HEK293 (cell line): ENCODE results near the gene CNNM1.

Experiments
- HOXA7 ChIP-seq: sonication (generic); formaldehyde crosslinking; IDR thresholded peaks from 2 replicates; pipeline ENCODE4 v1.8.1; 2022; ENCODE audit warnings: missing genetic modification reagents, borderline replicate concordance
- MYNN ChIP-seq: fragments of 450-650 bp; formaldehyde crosslinking; IDR thresholded peaks from 2 replicates; pipeline ENCODE4 v1.5.1; 2016; ENCODE audit warnings: missing biosample characterization, missing genetic modification characterization, borderline replicate concordance
- PRDM1 ChIP-seq: fragments of 450-650 bp; formaldehyde crosslinking; IDR thresholded peaks from 2 replicates; pipeline ENCODE4; 2016; ENCODE audit warnings: missing biosample characterization, missing genetic modification characterization
- SCRT1 ChIP-seq: fragments of 450-650 bp; formaldehyde crosslinking; IDR thresholded peaks from 2 replicates; pipeline ENCODE4 v1.5.1; 2016; ENCODE audit warnings: missing biosample characterization, missing genetic modification characterization, borderline replicate concordance
- SETDB1 ChIP-seq: IDR thresholded peaks from one replicate; pipeline ENCODE4 v1.6.1; 2017; ENCODE audit warnings: mild to moderate bottlenecking, low read length, moderate library complexity, mixed read lengths; ENCODE audit not compliant: insufficient read length
- ZBTB20 ChIP-seq: fragments of 450-650 bp; formaldehyde crosslinking; IDR thresholded peaks from 2 replicates; pipeline ENCODE4 v1.5.1; 2016; ENCODE audit warnings: missing biosample characterization, missing genetic modification characterization
- ZFHX2 ChIP-seq: fragments of 450-650 bp; formaldehyde crosslinking; conservative IDR thresholded peaks from 2 replicates; pipeline ENCODE4 v1.5.1; 2016; ENCODE audit warnings: missing biosample characterization, missing genetic modification characterization
- ZFP69B ChIP-seq: fragments of 450-650 bp; formaldehyde crosslinking; IDR thresholded peaks from 2 replicates; pipeline ENCODE4 v1.5.1; 2016; ENCODE audit warnings: missing biosample characterization, missing genetic modification characterization
- ZNF140 ChIP-seq: fragments of 450-650 bp; formaldehyde crosslinking; IDR thresholded peaks from 2 replicates; pipeline ENCODE4 v1.5.1; 2016; ENCODE audit warnings: missing biosample characterization, missing genetic modification characterization
- ZNF19 ChIP-seq: fragments of 450-650 bp; formaldehyde crosslinking; IDR thresholded peaks from 2 replicates; pipeline ENCODE4; 2016; ENCODE audit warnings: missing biosample characterization, missing genetic modification characterization, low read depth
- ZNF202 ChIP-seq: fragments of 450-650 bp; formaldehyde crosslinking; IDR thresholded peaks from 2 replicates; pipeline ENCODE4 v1.5.1; 2016; ENCODE audit warnings: missing biosample characterization, missing genetic modification characterization, borderline replicate concordance
- ZNF292 ChIP-seq: fragments of 450-650 bp; formaldehyde crosslinking; IDR thresholded peaks from 2 replicates; pipeline ENCODE4 v1.5.1; 2016; ENCODE audit warnings: low read depth, missing biosample characterization, missing genetic modification characterization, borderline replicate concordance
- ZNF394 ChIP-seq: fragments of 450-650 bp; formaldehyde crosslinking; IDR thresholded peaks from 2 replicates; pipeline ENCODE4 v1.5.1; 2016; ENCODE audit warnings: missing biosample characterization, missing genetic modification characterization, mild to moderate bottlenecking, moderate library complexity, borderline replicate concordance
- ZNF416 ChIP-seq: fragments of 450-650 bp; formaldehyde crosslinking; IDR thresholded peaks from 2 replicates; pipeline ENCODE4 v1.5.1; 2016; ENCODE audit warnings: missing biosample characterization, missing genetic modification characterization
- ZNF544 ChIP-seq: fragments of 450-650 bp; formaldehyde crosslinking; IDR thresholded peaks from 2 replicates; pipeline ENCODE4 v1.5.0; 2017; ENCODE audit warnings: missing biosample characterization, missing genetic modification characterization
- ZNF555 ChIP-seq: fragments of 450-650 bp; formaldehyde crosslinking; conservative IDR thresholded peaks from 2 replicates; pipeline ENCODE4 v1.5.1; 2017; ENCODE audit warnings: missing biosample characterization, mild to moderate bottlenecking, missing genetic modification characterization, inconsistent platforms
- ZNF558 ChIP-seq: fragments of 450-650 bp; formaldehyde crosslinking; IDR thresholded peaks from 2 replicates; pipeline ENCODE4 v1.5.1; 2016; ENCODE audit warnings: missing biosample characterization, missing genetic modification characterization
- ZNF664 ChIP-seq: fragments of 450-650 bp; formaldehyde crosslinking; IDR thresholded peaks from 2 replicates; pipeline ENCODE4 v1.5.1; 2016; ENCODE audit warnings: missing biosample characterization, missing genetic modification characterization
- ZNF670 ChIP-seq: fragments of 450-650 bp; formaldehyde crosslinking; IDR thresholded peaks from 2 replicates; pipeline ENCODE4 v1.5.1; 2016; ENCODE audit warnings: missing biosample characterization, missing genetic modification characterization, low read depth
- ZNF747 ChIP-seq: fragments of 450-650 bp; formaldehyde crosslinking; IDR thresholded peaks from 2 replicates; pipeline ENCODE4 v1.5.1; 2016; ENCODE audit warnings: missing biosample characterization, missing genetic modification characterization
- ZSCAN23 ChIP-seq: fragments of 450-650 bp; formaldehyde crosslinking; IDR thresholded peaks from 2 replicates; pipeline ENCODE4 v1.5.1; 2016; ENCODE audit warnings: missing biosample characterization, missing genetic modification characterization
- ZSCAN30 ChIP-seq: fragments of 450-650 bp; IDR thresholded peaks from 2 replicates; pipeline ENCODE4 v1.5.1; 2018; ENCODE audit warnings: missing biosample characterization, mild to moderate bottlenecking, missing genetic modification characterization, moderate library complexity
- TF ChIP-seq, protein P1 (sequence below): fragments of 450-650 bp; formaldehyde crosslinking; IDR thresholded peaks from 2 replicates; pipeline ENCODE4 v1.5.1; 2016; ENCODE audit warnings: missing biosample characterization, missing genetic modification characterization
- TF ChIP-seq, protein P2 (sequence below): fragments of 450-650 bp; formaldehyde crosslinking; IDR thresholded peaks from 2 replicates; pipeline ENCODE4 v1.5.1; 2016; ENCODE audit warnings: missing biosample characterization, missing genetic modification characterization
- TF ChIP-seq, protein P3 (sequence below): sonication (generic); formaldehyde crosslinking; IDR thresholded peaks from 2 replicates; pipeline ENCODE4 v1.8.1; 2022; ENCODE audit warnings: mild to moderate bottlenecking, moderate library complexity, missing genetic modification reagents

Gene CNNM1

DNA sequence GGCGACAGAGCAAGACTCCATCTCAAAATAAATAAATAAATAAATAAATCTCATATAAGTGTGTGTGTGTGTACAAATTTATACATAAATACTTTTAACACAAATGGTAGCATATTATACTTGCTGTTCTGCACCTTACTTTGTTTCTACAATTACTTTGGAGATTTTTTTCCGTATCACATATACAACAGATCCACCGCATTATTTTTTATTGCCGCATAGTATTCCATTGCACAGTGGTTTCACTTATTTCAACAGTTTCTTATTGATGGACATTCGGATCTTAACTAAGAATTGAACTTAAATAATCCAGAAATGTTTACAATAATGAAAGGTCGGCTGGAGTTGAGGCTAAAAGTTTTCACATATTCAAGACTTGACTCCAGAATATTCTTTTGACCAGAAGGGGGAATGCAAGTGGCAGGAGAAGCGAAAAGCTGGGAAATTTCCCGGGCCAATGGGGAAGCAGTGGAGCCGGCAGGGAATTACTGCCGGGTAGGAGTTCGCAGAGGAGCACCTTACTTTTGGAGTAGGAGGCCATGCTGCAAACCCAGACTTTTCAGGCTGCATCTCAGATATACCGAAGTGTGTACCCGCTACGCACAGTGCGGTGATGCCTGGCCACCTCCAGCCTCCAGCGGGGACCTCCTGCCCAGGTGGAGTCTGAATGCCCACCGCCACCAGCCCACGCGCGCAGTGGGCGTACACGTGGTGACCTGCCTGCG, 415 bp upstream of the CNNM1 start (continued):
- TF ChIP-seq, protein P1, sequence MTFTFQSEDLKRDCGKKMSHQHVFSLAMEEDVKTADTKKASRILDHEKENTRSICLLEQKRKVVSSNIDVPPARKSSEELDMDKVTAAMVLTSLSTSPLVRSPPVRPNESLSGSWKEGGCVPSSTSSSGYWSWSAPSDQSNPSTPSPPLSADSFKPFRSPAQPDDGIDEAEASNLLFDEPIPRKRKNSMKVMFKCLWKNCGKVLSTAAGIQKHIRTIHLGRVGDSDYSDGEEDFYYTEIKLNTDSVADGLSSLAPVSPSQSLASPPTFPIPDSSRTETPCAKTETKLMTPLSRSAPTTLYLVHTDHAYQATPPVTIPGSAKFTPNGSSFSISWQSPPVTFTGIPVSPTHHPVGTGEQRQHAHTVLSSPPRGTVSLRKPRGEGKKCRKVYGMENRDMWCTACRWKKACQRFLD (tag by site-specific recombination) = no peak
- TF ChIP-seq SETDB1 (no peak), ZNF555 (tag by site-specific recombination) (no peak), ZNF747 (tag by site-specific recombination) (no peak), MYNN (no peak), SCRT1 (tag by site-specific recombination) (no peak), ZSCAN23 (tag by site-specific recombination) (no peak), ZFP69B (tag by site-specific recombination) (no peak), ZNF558 (tag by site-specific recombination) (no peak), ZNF394 (tag by site-specific recombination) (peak; percentile 99), ZNF664 (no peak), HOXA7 (no peak), ZBTB20 (tag by site-specific recombination) (no peak; the same call in 1 of the 2 replicates), ZNF19 (tag by site-specific recombination) (no peak), PRDM1 (no peak), ZNF416 (no peak), ZNF140 (no peak), ZNF670 (tag by site-specific recombination) (no peak), ZNF202 (tag by site-specific recombination) (no peak), ZFHX2 (tag by site-specific recombination) (peak; percentile 96), ZNF292 (tag by site-specific recombination) (no peak), ZSCAN30 (tag by site-specific recombination) (0 out of 2 replicates have a peak, but pooled peaks have one; percentile 24), ZNF544 (tag by site-specific recombination) (no peak)
- TF ChIP-seq, protein P2, sequence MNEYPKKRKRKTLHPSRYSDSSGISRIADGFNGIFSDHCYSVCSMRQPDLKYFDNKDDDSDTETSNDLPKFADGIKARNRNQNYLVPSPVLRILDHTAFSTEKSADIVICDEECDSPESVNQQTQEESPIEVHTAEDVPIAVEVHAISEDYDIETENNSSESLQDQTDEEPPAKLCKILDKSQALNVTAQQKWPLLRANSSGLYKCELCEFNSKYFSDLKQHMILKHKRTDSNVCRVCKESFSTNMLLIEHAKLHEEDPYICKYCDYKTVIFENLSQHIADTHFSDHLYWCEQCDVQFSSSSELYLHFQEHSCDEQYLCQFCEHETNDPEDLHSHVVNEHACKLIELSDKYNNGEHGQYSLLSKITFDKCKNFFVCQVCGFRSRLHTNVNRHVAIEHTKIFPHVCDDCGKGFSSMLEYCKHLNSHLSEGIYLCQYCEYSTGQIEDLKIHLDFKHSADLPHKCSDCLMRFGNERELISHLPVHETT = no peak
- TF ChIP-seq, protein P3, sequence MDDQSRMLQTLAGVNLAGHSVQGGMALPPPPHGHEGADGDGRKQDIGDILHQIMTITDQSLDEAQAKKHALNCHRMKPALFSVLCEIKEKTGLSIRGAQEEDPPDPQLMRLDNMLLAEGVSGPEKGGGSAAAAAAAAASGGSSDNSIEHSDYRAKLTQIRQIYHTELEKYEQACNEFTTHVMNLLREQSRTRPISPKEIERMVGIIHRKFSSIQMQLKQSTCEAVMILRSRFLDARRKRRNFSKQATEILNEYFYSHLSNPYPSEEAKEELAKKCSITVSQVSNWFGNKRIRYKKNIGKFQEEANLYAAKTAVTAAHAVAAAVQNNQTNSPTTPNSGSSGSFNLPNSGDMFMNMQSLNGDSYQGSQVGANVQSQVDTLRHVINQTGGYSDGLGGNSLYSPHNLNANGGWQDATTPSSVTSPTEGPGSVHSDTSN (CRISPR knock-in tag) = no peak
